ENCODE measurements around the gene FAM151B.

FAM151B gene

GRCh38 chr5:80480354-80480753, 7.5 kb upstream of the FAM151B start:
- TF ChIP-seq POLR2A (IDR thresholded peaks at IDR 0.05; ENCODE audit: extremely low read depth, insufficient read length) (no peak), MYC (IDR thresholded peaks at IDR 0.05; ENCODE audit: low read depth, low read length) (no peak), CTCF (IDR thresholded peaks at IDR 0.05; ENCODE audit: low read depth, low read length) (no peak), MAX (IDR thresholded peaks at IDR 0.05; ENCODE audit: low read depth, low read length) (no peak)
- no peak overlapping the region for H3K4me3 ChIP-seq (ENCODE audit: low read depth, low read length)
- no peak for DNase-seq (ENCODE audit: low read depth)

- TF ChIP-seq POLR2A (IDR thresholded peaks at IDR 0.05; ENCODE audit: extremely low read depth, insufficient read length) (no peak), CTCF (IDR thresholded peaks at IDR 0.05; ENCODE audit: low read depth, low read length) (peak; percentile 86)
- peak; percentile 70 for DNase-seq (ENCODE audit: low read depth)
Measured at GRCh38 chr5:80481019-80481893, 6.6 kb upstream of the FAM151B start.

GRCh38 chr5:80482578-80482977, 5.3 kb upstream of the FAM151B start:
- DNase-seq (ENCODE audit: low read depth): no peak
- TF ChIP-seq MAX (IDR thresholded peaks at IDR 0.05; ENCODE audit: low read depth, low read length) (no peak), CTCF (IDR thresholded peaks at IDR 0.05; ENCODE audit: low read depth, low read length) (no peak), MYC (IDR thresholded peaks at IDR 0.05; ENCODE audit: low read depth, low read length) (no peak), POLR2A (IDR thresholded peaks at IDR 0.05; ENCODE audit: extremely low read depth, insufficient read length) (no peak)

More at GRCh38 chr5:80481019-80481893, 6.6 kb upstream of the FAM151B start:
- H3K4me3 ChIP-seq (ENCODE audit: low read depth, low read length): no peak overlapping the region

GRCh38 chr5:80483636-80484232, 4.2 kb upstream of the FAM151B start:
- H3K4me3 ChIP-seq (ENCODE audit: low read depth, low read length): no peak overlapping the region
- DNase-seq (ENCODE audit: low read depth): no peak
- TF ChIP-seq MYC (IDR thresholded peaks at IDR 0.05; ENCODE audit: low read depth, low read length) (no peak), POLR2A (IDR thresholded peaks at IDR 0.05; ENCODE audit: extremely low read depth, insufficient read length) (no peak), MAX (IDR thresholded peaks at IDR 0.05; ENCODE audit: low read depth, low read length) (no peak), CTCF (IDR thresholded peaks at IDR 0.05; ENCODE audit: low read depth, low read length) (no peak)

More at GRCh38 chr5:80482578-80482977, 5.3 kb upstream of the FAM151B start:
- H3K4me3 ChIP-seq (ENCODE audit: low read depth, low read length): no peak overlapping the region

- DNase-seq (ENCODE audit: low read depth): no peak
- H3K4me3 ChIP-seq (ENCODE audit: low read depth, low read length): peak overlapping the region; percentile 70
- TF ChIP-seq MAX (IDR thresholded peaks at IDR 0.05; ENCODE audit: low read depth, low read length): no peak
- no peak for TF ChIP-seq CTCF (IDR thresholded peaks at IDR 0.05; ENCODE audit: low read depth, low read length)
- TF ChIP-seq MYC (IDR thresholded peaks at IDR 0.05; ENCODE audit: low read depth, low read length): no peak
Measured at GRCh38 chr5:80487444-80487828, 464 bp upstream of the FAM151B start.

Data from NB4 (cell line).